Measurements from ENCODE around the gene LSM12. TPM values are rescaled to one million over a fixed set of nuclear protein-coding genes. Genes with fewer than 3 reads are reported as not detected.
A peak's percentile ranks its signal among the peaks of the same experiment; 100 is the strongest.

LSM12 gene
- total and polyA plus RNA-seq, 7 donors: 39.6 to 65.9 (median 47.9) TPM

DNA sequence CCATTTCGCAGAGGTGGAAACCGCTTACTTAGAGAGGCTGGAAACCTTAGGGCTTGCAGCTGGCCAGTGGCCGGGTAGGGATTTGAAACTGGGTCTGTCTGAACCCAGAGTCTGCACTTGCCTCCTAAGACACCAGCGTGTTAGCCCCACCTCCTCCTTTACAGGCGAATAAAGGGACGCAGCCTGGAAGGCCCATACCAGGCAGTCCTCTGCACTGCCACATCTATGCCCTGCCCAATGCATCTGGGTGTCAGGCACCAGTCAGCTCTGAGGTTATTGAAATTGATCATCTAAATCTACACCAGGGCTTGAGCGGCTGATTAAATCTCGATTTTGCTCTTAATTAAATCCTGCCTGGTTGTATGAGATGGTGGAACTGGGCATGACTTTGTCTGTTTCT is 82.0 kb downstream of the LSM12 start:
- 76 to 86% (median 81%) methylated on average over 8 of the region's 8 CpGs for WGBS, 3 donors
- DNase-seq (no peak), ATAC-seq (no peak)
- Histone ChIP-seq H3K4me3 (peak overlapping the region; percentile 67), H3K9me3 (no peaks in the 10 kb centered on the region), H3K27ac (no peak overlapping the region), H3K27me3 (ENCODE audit: insufficient read depth in 3 of 3, low read length in 2 of 3) (peaks cover 0 to 36% (median 7%) of the 10 kb centered on the region in 3 donors), H3K4me1 (peaks cover 12% of the 10 kb centered on the region), H3K36me3 (ENCODE audit: insufficient read depth in 1 of 2, low read depth in 1 of 2) (no peaks in the 10 kb centered on the region)
- TF ChIP-seq, protein P1, sequence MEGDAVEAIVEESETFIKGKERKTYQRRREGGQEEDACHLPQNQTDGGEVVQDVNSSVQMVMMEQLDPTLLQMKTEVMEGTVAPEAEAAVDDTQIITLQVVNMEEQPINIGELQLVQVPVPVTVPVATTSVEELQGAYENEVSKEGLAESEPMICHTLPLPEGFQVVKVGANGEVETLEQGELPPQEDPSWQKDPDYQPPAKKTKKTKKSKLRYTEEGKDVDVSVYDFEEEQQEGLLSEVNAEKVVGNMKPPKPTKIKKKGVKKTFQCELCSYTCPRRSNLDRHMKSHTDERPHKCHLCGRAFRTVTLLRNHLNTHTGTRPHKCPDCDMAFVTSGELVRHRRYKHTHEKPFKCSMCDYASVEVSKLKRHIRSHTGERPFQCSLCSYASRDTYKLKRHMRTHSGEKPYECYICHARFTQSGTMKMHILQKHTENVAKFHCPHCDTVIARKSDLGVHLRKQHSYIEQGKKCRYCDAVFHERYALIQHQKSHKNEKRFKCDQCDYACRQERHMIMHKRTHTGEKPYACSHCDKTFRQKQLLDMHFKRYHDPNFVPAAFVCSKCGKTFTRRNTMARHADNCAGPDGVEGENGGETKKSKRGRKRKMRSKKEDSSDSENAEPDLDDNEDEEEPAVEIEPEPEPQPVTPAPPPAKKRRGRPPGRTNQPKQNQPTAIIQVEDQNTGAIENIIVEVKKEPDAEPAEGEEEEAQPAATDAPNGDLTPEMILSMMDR (IDR thresholded peaks at IDR 0.05): no peak
- intact Hi-C loops (cut with DNase I): no loop called here

Other genes starting within 250 kb of the LSM12 start
- gene MPP3, start 233.5 kb downstream of the LSM12 start, total RNA-seq: 1 to 10 TPM; 1.4 to 2.0 (median 1.5) TPM
- 1 to 10 TPM; 1.0 to 1.6 (median 1.4) TPM for gene MPP3, start 233.5 kb downstream of the LSM12 start, polyA plus RNA-seq
- gene CD300LG, start 219.5 kb downstream of the LSM12 start, total RNA-seq: 10 to 100 TPM in 2 of 4 donors, 1 to 10 TPM in 2; 6.9 to 11.5 (median 10.2) TPM
- 10 to 100 TPM in 2 of 3 donors, 1 to 10 TPM in 1; 5.4 to 21.7 (median 14.7) TPM for gene CD300LG, start 219.5 kb downstream of the LSM12 start, polyA plus RNA-seq
- gene MPP2, start 159.1 kb downstream of the LSM12 start, total RNA-seq: 1 to 10 TPM in 1 of 4 donors, under 1 TPM in 3; 0.42 to 1.6 (median 0.62) TPM
- under 1 TPM; 0.19 to 0.38 (median 0.21) TPM for gene MPP2, start 159.1 kb downstream of the LSM12 start, polyA plus RNA-seq
- not detected for gene PPY, start 124.2 kb downstream of the LSM12 start, total RNA-seq
- gene PPY, start 124.2 kb downstream of the LSM12 start, polyA plus RNA-seq: not detected
- gene PYY, start 112.7 kb downstream of the LSM12 start, total RNA-seq: not detected
- not detected for gene PYY, start 112.7 kb downstream of the LSM12 start, polyA plus RNA-seq
- gene NAGS, start 62.0 kb downstream of the LSM12 start, total RNA-seq: under 1 TPM in 2 of 4 donors, not detected in 2; 0.20 to 0.28 TPM
- gene NAGS, start 62.0 kb downstream of the LSM12 start, polyA plus RNA-seq: 10 to 100 TPM in 1 of 3 donors, under 1 TPM in 2; 0.10 to 13.5 (median 0.11) TPM
- 10 to 100 TPM; 13.2 to 25.4 (median 18.3) TPM for gene TMEM101, start 51.7 kb downstream of the LSM12 start, total RNA-seq
- gene TMEM101, start 51.7 kb downstream of the LSM12 start, polyA plus RNA-seq: 10 to 100 TPM; 22.2 to 52.6 (median 42.4) TPM
- 10 to 100 TPM; 27.7 to 43.3 (median 37.6) TPM for gene G6PC3, start 4.1 kb upstream of the LSM12 start, total RNA-seq
- 10 to 100 TPM; 43.9 to 72.9 (median 61.0) TPM for gene G6PC3, start 4.1 kb upstream of the LSM12 start, polyA plus RNA-seq
- 10 to 100 TPM; 24.4 to 75.6 (median 61.2) TPM for gene HDAC5, start 57.0 kb upstream of the LSM12 start, total RNA-seq
- gene HDAC5, start 57.0 kb upstream of the LSM12 start, polyA plus RNA-seq: 10 to 100 TPM in 2 of 3 donors, 1 to 10 TPM in 1; 8.8 to 35.8 (median 30.2) TPM
- 1 to 10 TPM in 1 of 4 donors, under 1 TPM in 3; 0.25 to 1.1 (median 0.39) TPM for gene HROB, start 75.3 kb upstream of the LSM12 start, total RNA-seq
- under 1 TPM; 0.53 to 0.77 (median 0.65) TPM for gene HROB, start 75.3 kb upstream of the LSM12 start, polyA plus RNA-seq
- gene ASB16, start 104.0 kb upstream of the LSM12 start, total RNA-seq: 10 to 100 TPM; 17.0 to 43.4 (median 26.1) TPM
- gene ASB16, start 104.0 kb upstream of the LSM12 start, polyA plus RNA-seq: 10 to 100 TPM in 1 of 3 donors, 1 to 10 TPM in 2; 1.1 to 16.5 (median 9.9) TPM
- 10 to 100 TPM; 14.1 to 20.9 (median 20.3) TPM for gene TMUB2, start 120.3 kb upstream of the LSM12 start, total RNA-seq
- 10 to 100 TPM; 22.8 to 44.4 (median 34.7) TPM for gene TMUB2, start 120.3 kb upstream of the LSM12 start, polyA plus RNA-seq
- 10 to 100 TPM; 25.6 to 42.6 (median 38.8) TPM for gene ATXN7L3, start 133.2 kb upstream of the LSM12 start, total RNA-seq
- gene ATXN7L3, start 133.2 kb upstream of the LSM12 start, polyA plus RNA-seq: 10 to 100 TPM; 20.4 to 35.1 (median 21.8) TPM
- gene UBTF, start 153.0 kb upstream of the LSM12 start, total RNA-seq: 10 to 100 TPM; 42.3 to 67.5 (median 49.9) TPM
- 10 to 100 TPM; 36.0 to 49.4 (median 36.1) TPM for gene UBTF, start 153.0 kb upstream of the LSM12 start, polyA plus RNA-seq
- 1 to 10 TPM in 2 of 4 donors, under 1 TPM in 1, not detected in 1; 0.26 to 7.2 (median 2.2) TPM for gene SLC4A1, start 201.5 kb upstream of the LSM12 start, total RNA-seq
- gene SLC4A1, start 201.5 kb upstream of the LSM12 start, polyA plus RNA-seq: under 1 TPM in 1 of 3 donors, not detected in 2; 0.29 TPM
- under 1 TPM in 1 of 4 donors, not detected in 3; 0.39 TPM for gene RUNDC3A, start 241.9 kb upstream of the LSM12 start, total RNA-seq
- under 1 TPM; 0.09 to 0.21 (median 0.11) TPM for gene RUNDC3A, start 241.9 kb upstream of the LSM12 start, polyA plus RNA-seq

Data from psoas muscle (tissue), 8 donors.